ENCODE measurements around the gene CYP2C8. TPM values are rescaled to one million over a fixed set of nuclear protein-coding genes. Genes with fewer than 3 reads are reported as not detected.

CYP2C8 gene
- total RNA-seq, 1 experiment from 2014 or later: 0.81 TPM

Other genes with a start within 250 kb of the CYP2C8 start
- gene CYP2C9, start 130.8 kb downstream of the CYP2C8 start, total RNA-seq (2021): 0.32 to 0.64 TPM (median 0.50 TPM) in 3 replicates
- 0.11 to 0.14 TPM in 2 of 3 replicates, not detected in the other for gene ACSM6, start 124.7 kb upstream of the CYP2C8 start, total RNA-seq (2021)
- 223 to 226 TPM (median 226 TPM) in 3 replicates for gene PDLIM1, start 221.5 kb upstream of the CYP2C8 start, total RNA-seq (2021)

All from WTC11 (cell line).